GM12878 (cell line): ENCODE results near the gene WDR26. TPM values are rescaled to one million over a fixed set of nuclear protein-coding genes. Genes with fewer than 3 reads are reported as not detected.

Experiments
- ATAC-seq: fragments of 200-7000 bp; cut with Tn5 transposase; 3 replicates; pipeline ENCODE4 v1.9.1; 2020; ENCODE audit warnings: mild to moderate bottlenecking, moderate library complexity
- BruUV-seq: library from RNA; stranded (reverse); fragments of 400-500 nt; replicated peaks from 2 replicates; lab custom pipeline; 2021; lab: Mats Ljungman, UMichigan
- CTCF ChIA-PET: fragments of 300-600 bp; sonication (Branson Sonifier 250); formaldehyde crosslinking; extraction: SDS; loops from one replicate; lab custom pipeline; 2021; ENCODE audit warnings: inconsistent platforms; lab: Yijun Ruan, JAX
- POLR2A ChIA-PET: fragments of 350-600 bp; formaldehyde crosslinking; extraction: SDS; loops from one replicate; lab custom pipeline; 2021; ENCODE audit warnings: inconsistent platforms; lab: Charles Lee
- RAD21 ChIA-PET: fragments of 300-600 bp; sonication (Branson Sonifier 250); formaldehyde crosslinking; loops from one replicate; lab custom pipeline; 2023; ENCODE audit warnings: antibody characterized with exemption; ENCODE audit not compliant: unreplicated experiment; lab: Charles Lee
- SMC1A ChIA-PET: fragments of 300-600 bp; sonication (Branson Sonifier 250); formaldehyde crosslinking; loops from one replicate; lab custom pipeline; 2023; ENCODE audit not compliant: unreplicated experiment, uncharacterized antibody; lab: Charles Lee
- DNase-seq: peaks from one replicate; pipeline ENCODE4 v3.0.0-alpha.2; 2011; ENCODE audit warnings: low read depth, low spot score
- FAIRE-seq: peaks from 3 replicates; lab custom pipeline; 2011; peaks lifted over from hg19 to GRCh38; lab: Jason Lieb, UNC
- H2AFZ ChIP-seq: 2 replicates; pipeline ENCODE4 v1.6.0; 2011; ENCODE audit warnings: low read depth, low read length, control low read depth; ENCODE audit not compliant: control insufficient read depth
- H3K27ac ChIP-seq: 2 replicates; pipeline ENCODE4 v1.5.1; 2011; ENCODE audit warnings: control low read depth; ENCODE audit not compliant: control insufficient read depth, insufficient read depth
- H3K27me3 ChIP-seq, 2 experiments: replicated peaks in 1 of 2; 2 replicates each; pipeline versions ENCODE4 v1.6.0 to v1.6.1; 2011; ENCODE audit warnings: low read length in 1 of 2; ENCODE audit not compliant: control insufficient read depth in 2 of 2, insufficient read depth in 2 of 2
- H3K36me3 ChIP-seq, 2 experiments: 2 replicates each; pipeline ENCODE4 v1.5.1; 2011; ENCODE audit warnings: low read length in 1 of 2; ENCODE audit not compliant: control insufficient read depth in 2 of 2, insufficient read depth in 2 of 2
- H3K4me1 ChIP-seq: 2 replicates; pipeline ENCODE4 v1.6.1; 2011; ENCODE audit warnings: mild to moderate bottlenecking, low read length, moderate library complexity, mixed read lengths; ENCODE audit not compliant: control insufficient read depth, insufficient read depth
- H3K4me2 ChIP-seq: 2 replicates; pipeline ENCODE4 v1.6.0; 2011; ENCODE audit warnings: control low read depth; ENCODE audit not compliant: control insufficient read depth, insufficient read depth
- H3K4me3 ChIP-seq: fragments of 200-600 bp; sonication (generic); 2 replicates; pipeline ENCODE4 v1.5.1; 2016
- H3K79me2 ChIP-seq: 2 replicates; pipeline ENCODE4 v1.6.0; 2011; ENCODE audit warnings: low read length; ENCODE audit not compliant: control insufficient read depth, insufficient read depth
- H3K9ac ChIP-seq: 2 replicates; pipeline ENCODE4 v1.8.0; 2011; ENCODE audit warnings: low read length, control low read depth, mixed read lengths; ENCODE audit not compliant: control insufficient read depth, insufficient read depth
- H3K9me3 ChIP-seq: replicated peaks from 3 replicates; pipeline ENCODE4 v1.5.1; 2011; ENCODE audit warnings: mild to moderate bottlenecking, low read length; ENCODE audit not compliant: control insufficient read depth, insufficient read depth
- H4K20me1 ChIP-seq: 2 replicates; pipeline ENCODE4 v1.6.0; 2011; ENCODE audit not compliant: control insufficient read depth, insufficient read depth
- BACH1 ChIP-seq: fragments of 450-650 bp; IDR thresholded peaks from 2 replicates; pipeline ENCODE4 v1.6.1; 2017; ENCODE audit warnings: mild to moderate bottlenecking, borderline replicate concordance
- CHD1 ChIP-seq: IDR thresholded peaks from 2 replicates; pipeline ENCODE4 v1.6.1; 2012; ENCODE audit warnings: low read depth, low read length, improper control_type of control experiment
- CHD2 ChIP-seq: IDR thresholded peaks from 2 replicates; pipeline ENCODE4 v1.6.1; 2011; ENCODE audit warnings: low read depth, low read length, improper control_type of control experiment, borderline replicate concordance
- JUNB ChIP-seq: IDR thresholded peaks from 2 replicates; pipeline ENCODE4 v1.6.1; 2016; ENCODE audit warnings: antibody characterized with exemption, mild to moderate bottlenecking
- MLLT1 ChIP-seq: fragments of 450-650 bp; IDR thresholded peaks from 2 replicates; pipeline ENCODE4 v1.6.1; 2016; ENCODE audit warnings: mild to moderate bottlenecking
- YBX1 ChIP-seq: fragments of 450-650 bp; IDR thresholded peaks from 2 replicates; pipeline ENCODE4 v1.6.1; 2016; ENCODE audit warnings: antibody characterized with exemption
- WGBS: methylation state at CpG from one replicate; pipeline ENCODE4 v1.1.6; 2016; ENCODE audit warnings: low lambda C conversion rate; ENCODE audit not compliant: insufficient replicate concordance, insufficient coverage; ENCODE audit errors: missing lambda C conversion rate; 5-methylcytosine and 5-hydroxymethylcytosine counted together
- in situ Hi-C: fragments of 300-500 bp; cut with MboI; formaldehyde crosslinking; loops from 9 replicates; pipeline ENCODE4 v1.14.3; 2018; ENCODE audit warnings: mixed read lengths
- intact Hi-C: fragments of 100-400 bp; cut with micrococcal nuclease; formaldehyde crosslinking; loops from one replicate; pipeline ENCODE4 v1.14.2; 2022; ENCODE audit not compliant: unreplicated experiment
- polyA plus RNA-seq, 11 experiments: library from polyadenylated mRNA; depleted of rRNA in 4 of 11; unstranded in 6 of 11; stranded (reverse) in 5 of 11; fragments of >200 nt; fragmentation: Nextera tagmentation in 4 of 11; fragmentation: Illumina TruSeq in 1 of 11; extraction: Ambion mirVana in 4 of 11; extraction: Trizol in 1 of 11; gene quantifications; 1 replicate in 1 of 11; 2 replicates in 10 of 11; pipeline versions ENCODE4 v1.2.1 to v1.2.3, GENCODE V29; 2011 to 2016; ENCODE audit warnings: inconsistent platforms in 2 of 11, missing spikeins in 2 of 11, low read depth in 1 of 11
- total RNA-seq, 4 experiments: library from RNA; depleted of rRNA in 3 of 4; stranded (reverse); fragments of >200 nt in 3 of 4; fragmentation: Illumina TruSeq in 1 of 4; extraction: Trizol in 1 of 4; gene quantifications; 2 replicates each; pipeline versions ENCODE4 v1.2.1 to v1.2.3, GENCODE V29; 2013 to 2021

Gene WDR26
- total and polyA plus RNA-seq, 10 of the 15 experiments (the other 5 are each of a cell fraction or from before 2014, with no cell fraction given) = 6.6 to 47.0 (median 24.4) TPM

GRCh38 chr1:224456637-224456953 is 22.0 kb upstream of the WDR26 start:
- ATAC-seq (no peak), DNase-seq (no peak), FAIRE-seq (no peak)
- H3K4me1 ChIP-seq = no peaks in the 10 kb centered on the region
- ChIA-PET POLR2A (interaction anchor here (0.7 to 1.3 kb wide), 3 partner anchors 22 to 340 kb away, joined by 3 to 11 read pairs (median 6); partner anchors contain the start of gene WDR26), CTCF (interaction anchor here (0.8 to 3.5 kb wide), 30 partner anchors 8 to 758 kb away, joined by 3 to 48 read pairs (median 9); partner anchors contain the start of gene WDR26), RAD21 (interaction anchor here (0.7 to 2.9 kb wide), 19 partner anchors 13 to 761 kb away, joined by 3 to 25 read pairs (median 5); partner anchors contain the start of genes NVL and WDR26), SMC1A (interaction anchor here (0.7 to 3.6 kb wide), 24 partner anchors 10 to 340 kb away, joined by 3 to 41 read pairs (median 6); no protein-coding TSS in a partner anchor)
- in situ Hi-C loops (loop anchor here (5.0 kb wide), 1 partner anchor 339 kb away; no protein-coding TSS in a partner anchor), intact Hi-C loops (no loop called here)
- no peak overlapping the region for H2AFZ ChIP-seq
- BruUV-seq = no TSS peak
- no peaks in the 10 kb centered on the region for H3K9me3 ChIP-seq
- H4K20me1 ChIP-seq = no peaks in the 10 kb centered on the region
- H3K27me3 ChIP-seq = no peaks in the 10 kb centered on the region
- no peak overlapping the region for H3K4me2 ChIP-seq
- TF ChIP-seq JUNB = no peak
- TF ChIP-seq CHD1 = no peak
- no peak for TF ChIP-seq YBX1
- no peak for TF ChIP-seq MLLT1
- no peak for TF ChIP-seq CHD2
- TF ChIP-seq BACH1 = no peak
- H3K79me2 ChIP-seq = no peaks in the 10 kb centered on the region
- 92% methylated on average over 7 of the region's 7 CpGs for whole genome bisulfite sequencing
- no peak overlapping the region for H3K4me3 ChIP-seq
- no peak overlapping the region for H3K9ac ChIP-seq
- H3K36me3 ChIP-seq = no peaks in the 10 kb centered on the region
- no peak overlapping the region for H3K27ac ChIP-seq
